IMR-90 (cell line): ENCODE measurements around the gene SAMM50. TPM values are rescaled to one million over a fixed set of nuclear protein-coding genes. Genes with fewer than 3 reads are reported as not detected.

Experiments
- ATAC-seq: fragments of 200-7000 bp; cut with Tn5 transposase; 2 replicates; pipeline ENCODE4 v1.9.1; 2020; ENCODE audit warnings: low read depth, mild to moderate bottlenecking, moderate library complexity
- BruUV-seq: library from RNA; stranded (reverse); fragments of 400-500 nt; replicated peaks from 2 replicates; lab custom pipeline; 2021; lab: Mats Ljungman, UMichigan
- CTCF ChIA-PET: fragments of 300-600 bp; formaldehyde crosslinking; extraction: SDS; loops from one replicate; lab custom pipeline; 2021; ENCODE audit warnings: antibody characterized with exemption; lab: Yijun Ruan, JAX
- POLR2A ChIA-PET: fragments of 300-600 bp; sonication (Branson Sonifier 250); formaldehyde crosslinking; loops from one replicate; lab custom pipeline; 2022; ENCODE audit warnings: antibody characterized with exemption; ENCODE audit not compliant: unreplicated experiment; lab: Charles Lee
- DNase-seq: peaks from one replicate; pipeline ENCODE4 v3.0.0; 2013
- H2AFZ ChIP-seq: replicated peaks from 2 replicates; pipeline ENCODE3; 2013; ENCODE audit warnings: low read length, mild to moderate bottlenecking; ENCODE audit not compliant: poor library complexity
- H2AK5ac ChIP-seq: 2 replicates; pipeline ENCODE4 v1.6.1; 2013; ENCODE audit warnings: low read depth, low read length, inconsistent platforms
- H2AK9ac ChIP-seq: replicated peaks from 2 replicates; pipeline ENCODE3; 2013; ENCODE audit warnings: mild to moderate bottlenecking, low read depth, low read length, moderate library complexity; ENCODE audit not compliant: poor library complexity
- H2BK120ac ChIP-seq: 2 replicates; pipeline ENCODE4 v1.6.1; 2013; ENCODE audit warnings: low read depth, low read length, inconsistent platforms
- H2BK15ac ChIP-seq: 3 replicates; pipeline ENCODE4 v1.6.1; 2013; ENCODE audit warnings: low read depth, low read length, inconsistent platforms
- H2BK20ac ChIP-seq: 2 replicates; pipeline ENCODE4 v1.6.1; 2013; ENCODE audit warnings: low read depth, mild to moderate bottlenecking, inconsistent platforms, low read length, moderate library complexity
- H2BK5ac ChIP-seq: 2 replicates; pipeline ENCODE4 v1.6.1; 2013; ENCODE audit warnings: mild to moderate bottlenecking, low read depth, low read length, inconsistent platforms; ENCODE audit not compliant: poor library complexity, severe bottlenecking
- H3K14ac ChIP-seq: replicated peaks from 2 replicates; pipeline ENCODE4 v1.6.1; 2013; ENCODE audit warnings: low read depth, low read length, inconsistent platforms
- H3K18ac ChIP-seq: 2 replicates; pipeline ENCODE4 v1.6.1; 2013; ENCODE audit warnings: low read depth, low read length, control low read depth
- H3K23ac ChIP-seq: 2 replicates; pipeline ENCODE4 v1.6.1; 2013; ENCODE audit warnings: low read depth, low read length, inconsistent platforms
- H3K27ac ChIP-seq: 2 replicates; pipeline ENCODE4 v1.5.1; 2013; ENCODE audit warnings: mild to moderate bottlenecking, control low read depth, low read length; ENCODE audit not compliant: insufficient read depth
- H3K27me3 ChIP-seq: 2 replicates; pipeline ENCODE4 v1.6.1; 2013; ENCODE audit warnings: low read length; ENCODE audit not compliant: control insufficient read depth, insufficient read depth
- H3K36me3 ChIP-seq: 2 replicates; pipeline ENCODE4 v1.6.1; 2013; ENCODE audit warnings: low read length, mixed read lengths; ENCODE audit not compliant: control insufficient read depth, insufficient read depth
- H3K4ac ChIP-seq: 2 replicates; pipeline ENCODE4 v1.6.1; 2013; ENCODE audit warnings: low read depth, low read length, inconsistent platforms
- H3K4me1 ChIP-seq: 2 replicates; pipeline ENCODE4 v1.6.1; 2013; ENCODE audit warnings: low read length, mixed read lengths; ENCODE audit not compliant: control insufficient read depth, insufficient read depth
- H3K4me2 ChIP-seq: 2 replicates; pipeline ENCODE4 v1.6.1; 2013; ENCODE audit warnings: low read depth, mild to moderate bottlenecking, control low read depth, low read length, moderate library complexity
- H3K4me3 ChIP-seq: 2 replicates; pipeline ENCODE4 v1.5.1; 2013; ENCODE audit warnings: low read depth, mild to moderate bottlenecking, control low read depth, low read length, moderate library complexity; ENCODE audit not compliant: insufficient read depth
- H3K56ac ChIP-seq: 2 replicates; pipeline ENCODE4 v1.6.1; 2013; ENCODE audit warnings: low read length, inconsistent platforms; ENCODE audit not compliant: insufficient read depth; ENCODE audit errors: extremely low read depth
- H3K79me1 ChIP-seq, 2 experiments: 2 replicates each; pipeline ENCODE4 v1.6.1; 2013; ENCODE audit warnings: low read length in 2 of 2, inconsistent platforms in 1 of 2, low read depth in 1 of 2
- H3K9ac ChIP-seq: 2 replicates; pipeline ENCODE4 v1.6.1; 2013; ENCODE audit warnings: low read depth, low read length, control low read depth
- H3K9me1 ChIP-seq: 2 replicates; pipeline ENCODE4 v1.6.1; 2013; ENCODE audit warnings: low read length, inconsistent platforms; ENCODE audit not compliant: insufficient read depth
- H3K9me3 ChIP-seq: 2 replicates; pipeline ENCODE4 v1.6.1; 2013; ENCODE audit warnings: low read length; ENCODE audit not compliant: control insufficient read depth, insufficient read depth
- H4K20me1 ChIP-seq: 2 replicates; pipeline ENCODE4 v1.6.1; 2013; ENCODE audit warnings: low read length, inconsistent platforms; ENCODE audit not compliant: insufficient read depth
- H4K5ac ChIP-seq: 2 replicates; pipeline ENCODE4 v1.6.1; 2013; ENCODE audit warnings: mild to moderate bottlenecking, low read depth, low read length, control low read depth
- H4K8ac ChIP-seq, 2 experiments: 2 replicates each; pipeline ENCODE4 v1.6.1; 2013; ENCODE audit warnings: low read depth in 2 of 2, low read length in 2 of 2, control low read depth in 1 of 2, inconsistent platforms in 1 of 2
- H4K91ac ChIP-seq: 2 replicates; pipeline ENCODE4 v1.6.1; 2013; ENCODE audit warnings: low read depth, low read length, inconsistent platforms; ENCODE audit not compliant: insufficient read depth
- BHLHE40 ChIP-seq: fragments of 150-350 bp; IDR thresholded peaks from 2 replicates; pipeline ENCODE4 v1.6.1; 2016; ENCODE audit warnings: mild to moderate bottlenecking, low read depth, low read length
- CEBPB ChIP-seq: IDR thresholded peaks from 2 replicates; pipeline ENCODE4 v1.6.1; 2012; ENCODE audit warnings: low read depth, low read length, improper control_type of control experiment
- CHD1 ChIP-seq: IDR thresholded peaks from 2 replicates; pipeline ENCODE4 v1.6.1; 2012; ENCODE audit warnings: low read depth, low read length, improper control_type of control experiment
- CTCF ChIP-seq: conservative IDR thresholded peaks from 2 replicates; pipeline ENCODE4 v1.5.1; 2012; ENCODE audit warnings: mild to moderate bottlenecking, low read depth, low read length, improper control_type of control experiment
- ELK1 ChIP-seq: fragments of 150-350 bp; IDR thresholded peaks from 2 replicates; pipeline ENCODE4 v1.6.1; 2016; ENCODE audit warnings: low read depth, mild to moderate bottlenecking, low read length, moderate library complexity, borderline replicate concordance
- FOS ChIP-seq: fragments of 150-350 bp; IDR thresholded peaks from 2 replicates; pipeline ENCODE4 v1.6.1; 2016; ENCODE audit warnings: low read depth, low read length
- MAFK ChIP-seq: IDR thresholded peaks from 2 replicates; pipeline ENCODE4 v1.6.1; 2012; ENCODE audit warnings: low read depth, low read length, improper control_type of control experiment
- MAZ ChIP-seq: IDR thresholded peaks from 2 replicates; pipeline ENCODE4 v1.6.1; 2012; ENCODE audit warnings: low read depth, mild to moderate bottlenecking, low read length, improper control_type of control experiment, moderate library complexity, borderline replicate concordance
- NFE2L2 ChIP-seq: fragments of 150-350 bp; IDR thresholded peaks from 2 replicates; pipeline ENCODE4 v1.6.1; 2016; ENCODE audit warnings: low read depth, mild to moderate bottlenecking, low read length
- POLR2A ChIP-seq: IDR thresholded peaks from 2 replicates; pipeline ENCODE4 v1.6.1; 2012; ENCODE audit warnings: mild to moderate bottlenecking, low read depth, low read length
- RCOR1 ChIP-seq: IDR thresholded peaks from 2 replicates; pipeline ENCODE4 v1.6.1; 2012; ENCODE audit warnings: mild to moderate bottlenecking, low read length, improper control_type of control experiment; ENCODE audit not compliant: insufficient replicate concordance
- USF2 ChIP-seq: fragments of 150-350 bp; IDR thresholded peaks from 2 replicates; pipeline ENCODE4 v1.6.1; 2017; ENCODE audit warnings: mild to moderate bottlenecking, antibody characterized with exemption, low read length, low read depth
- WGBS, 2 experiments: methylation state at CpG; one replicate each; pipeline versions ENCODE4 v1.1.5 to v1.1.7; 2013; ENCODE audit warnings: missing lambda C conversion rate in 2 of 2; ENCODE audit not compliant: insufficient read length in 1 of 2; ENCODE audit errors: extremely low coverage in 2 of 2; 5-methylcytosine and 5-hydroxymethylcytosine counted together
- dilution Hi-C: fragments of 300-500 bp; cut with HindIII; formaldehyde crosslinking; loops from one replicate; pipeline ENCODE4 v1.14.3; 2018; ENCODE audit warnings: low sequenced_read_pairs; ENCODE audit not compliant: unreplicated experiment
- in situ Hi-C: fragments of 300-500 bp; cut with MboI; formaldehyde crosslinking; loops from 3 replicates; pipeline ENCODE4 v1.14.3; 2019; ENCODE audit warnings: low sequenced_read_pairs, inconsistent platforms, mixed read lengths
- intact Hi-C: fragments of 100-400 bp; cut with micrococcal nuclease; formaldehyde crosslinking; loops from 2 replicates; pipeline ENCODE4 v1.10.0; 2022
- polyA plus RNA-seq, 3 experiments: library from polyadenylated mRNA; depleted of rRNA; stranded (reverse); fragments of >200 nt; gene quantifications; 2 replicates each; pipeline ENCODE4 v1.2.3, GENCODE V29; 2012; ENCODE audit warnings: low replicate concordance in 1 of 3
- total RNA-seq: library from RNA; depleted of rRNA; stranded (reverse); fragments of >200 nt; gene quantifications from 2 replicates; pipeline ENCODE4 v1.2.3, GENCODE V29; 2012

The SAMM50 gene
- total and polyA plus RNA-seq, 2 of the 4 experiments (the other 2 are of a cell fraction) = 40.6 to 43.7 TPM

- TF ChIP-seq ELK1 = no peak
Measured at GRCh38 chr22:43976861-43977795, 21.9 kb downstream of the SAMM50 start (continued).

- no peak overlapping the region for H2AK9ac ChIP-seq
- ChIA-PET POLR2A (no interaction called here), CTCF (no interaction called here)
- H3K9me1 ChIP-seq = no peaks in the 10 kb centered on the region
- H3K23ac ChIP-seq = no peak overlapping the region
- no peaks in the 10 kb centered on the region; the same call in 1 of the 2 replicates for H4K20me1 ChIP-seq
- no TSS peak for BruUV-seq
- H2AFZ ChIP-seq = no peak overlapping the region
- no peaks in the 10 kb centered on the region for H3K9me3 ChIP-seq
- H3K14ac ChIP-seq = no peak overlapping the region
- DNase-seq (no peak), ATAC-seq (no peak)
- no peak overlapping the region for H2BK15ac ChIP-seq
- no peak overlapping the region for H4K8ac ChIP-seq
- H3K36me3 ChIP-seq = peaks cover 59% of the 10 kb centered on the region
- no peak for TF ChIP-seq BHLHE40
- TF ChIP-seq FOS = no peak
- TF ChIP-seq NFE2L2 = no peak
- TF ChIP-seq CHD1 = no peak
- no peak for TF ChIP-seq MAZ
- TF ChIP-seq USF2 = no peak
- no peak for TF ChIP-seq MAFK
- no peak for TF ChIP-seq CEBPB
- TF ChIP-seq RCOR1 = no peak
- no peak for TF ChIP-seq CTCF
- TF ChIP-seq POLR2A = no peak
- no peak overlapping the region for H3K18ac ChIP-seq
- H4K5ac ChIP-seq = no peak overlapping the region
- H2BK120ac ChIP-seq = no peak overlapping the region
- in situ Hi-C loops = no loop called here
- H3K4me3 ChIP-seq = no peak overlapping the region
- H3K27me3 ChIP-seq = no peaks in the 10 kb centered on the region
- no peak overlapping the region for H3K56ac ChIP-seq
- H3K27ac ChIP-seq = no peak overlapping the region
- H3K79me1 ChIP-seq = no peaks in the 10 kb centered on the region
- no peak overlapping the region for H3K4ac ChIP-seq
- H2AK5ac ChIP-seq = no peak overlapping the region
- H3K9ac ChIP-seq = no peak overlapping the region
- 100% methylated on average over 1 of the region's 4 CpGs; no CpG with 5 or more reads in 1 of the 2 experiments for WGBS, 2 experiments
- H3K4me2 ChIP-seq = no peak overlapping the region
- dilution Hi-C loops = no loop called here
- no peak overlapping the region for H2BK5ac ChIP-seq
- intact Hi-C loops = no loop called here
- no peak overlapping the region for H4K91ac ChIP-seq
- no peaks in the 10 kb centered on the region for H3K4me1 ChIP-seq
- H2BK20ac ChIP-seq = no peak overlapping the region
Measured at GRCh38 chr22:43978558-43978957, 23.3 kb downstream of the SAMM50 start.
